Activated naive CD4-positive, alpha-beta T cell treated with anti-CD3 and anti-CD28 coated beads for 36 hours (primary cell): ENCODE data around the gene ALDH1A3. TPM values are rescaled to one million over a fixed set of nuclear protein-coding genes. Genes with fewer than 3 reads are reported as not detected.

Experiments used
- CTCF ChIA-PET: fragments of 350-600 bp; sonication (Branson Sonifier 250); formaldehyde crosslinking; loops from one replicate; lab custom pipeline; 2021; ENCODE audit warnings: antibody characterized with exemption; lab: Charles Lee
- DNase-seq: peaks from one replicate; pipeline ENCODE4 v3.0.0-alpha.2; 2020
- H3K27ac Mint-ChIP-seq: one replicate; pipeline ENCODE4 v1.8.0; 2021; ENCODE audit warnings: mild to moderate bottlenecking, mixed read lengths
- H3K27me3 Mint-ChIP-seq: one replicate; pipeline ENCODE4 v1.8.0; 2021; ENCODE audit warnings: low read depth, mixed read lengths
- H3K36me3 Mint-ChIP-seq: one replicate; pipeline ENCODE4 v1.8.0; 2021; ENCODE audit warnings: low read depth, mixed read lengths
- H3K4me1 Mint-ChIP-seq: one replicate; pipeline ENCODE4 v1.8.0; 2021; ENCODE audit warnings: low read depth, mixed read lengths
- H3K4me3 Mint-ChIP-seq: one replicate; pipeline ENCODE4 v1.8.0; 2021; ENCODE audit warnings: mild to moderate bottlenecking, moderate library complexity, mixed read lengths
- H3K9me3 Mint-ChIP-seq: one replicate; pipeline ENCODE4 v1.8.0; 2021; ENCODE audit warnings: mixed read lengths
- intact Hi-C: fragments of 100-400 bp; cut with micrococcal nuclease; formaldehyde crosslinking; loops from one replicate; pipeline ENCODE4 v1.15.1; 2023
- total RNA-seq, 2 experiments: library from RNA; stranded (reverse); gene quantifications; one replicate each; pipeline ENCODE4 v1.2.3, GENCODE V29; 2021

ALDH1A3 gene
- total RNA-seq, 2 experiments from 2014 or later = not detected

DNA sequence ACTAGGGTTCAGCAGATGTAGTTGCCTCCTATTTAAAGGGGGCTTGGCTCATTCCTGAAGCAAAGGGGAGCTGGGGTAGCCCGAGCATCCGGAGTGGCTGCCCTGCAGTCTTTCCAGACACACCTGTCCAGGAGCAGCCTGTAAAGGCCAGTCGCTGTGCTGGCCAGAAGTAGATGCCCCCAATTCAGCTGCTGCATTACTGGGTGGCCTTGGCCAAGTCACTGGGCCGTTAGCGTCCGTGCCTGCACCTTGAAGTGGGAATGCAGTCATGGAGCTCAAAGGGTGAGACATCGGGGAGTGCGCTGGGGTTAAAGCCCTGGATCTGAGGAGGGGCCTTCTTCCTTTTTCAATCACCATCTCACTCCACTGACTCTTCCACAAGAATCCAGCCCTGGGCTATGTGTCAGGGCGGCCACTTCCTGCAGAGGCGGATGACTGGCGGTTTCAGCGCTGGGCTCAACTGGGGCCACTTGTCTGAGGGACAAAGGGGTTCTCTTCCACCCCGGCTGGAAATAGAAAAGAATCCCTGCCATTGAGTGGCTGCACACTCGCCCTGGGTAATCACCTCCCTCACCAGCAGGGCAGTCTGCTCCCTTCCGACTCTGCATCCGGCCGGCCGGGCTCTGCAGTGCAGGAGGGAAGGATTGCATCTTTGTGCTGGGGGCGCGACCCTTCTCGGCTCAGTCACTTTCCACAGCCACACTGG, 11.8 kb downstream of the ALDH1A3 start:
- CTCF ChIA-PET = no interaction called here
- H3K27me3 Mint-ChIP-seq = peaks cover 54% of the 10 kb centered on the region

DNA sequence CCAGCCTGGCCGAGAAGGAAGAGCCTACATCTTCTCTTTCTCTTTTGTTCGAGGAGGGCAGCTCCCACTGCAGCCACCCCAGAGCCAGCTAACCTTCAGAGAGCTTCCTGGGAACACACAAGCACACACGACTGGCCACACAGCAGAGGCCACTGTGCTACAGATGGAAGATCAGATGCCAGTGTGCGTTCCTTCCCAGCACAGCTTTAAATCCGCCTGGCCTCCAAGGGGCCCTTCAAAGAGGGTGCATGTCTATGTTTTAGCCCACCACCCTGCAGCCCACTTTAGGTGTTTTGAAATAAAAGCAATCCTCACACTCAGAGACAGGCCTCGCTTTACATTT, 12.4 kb downstream of the ALDH1A3 start:
- Mint-ChIP-seq H3K36me3 (no peaks in the 10 kb centered on the region), H3K9me3 (no peaks in the 10 kb centered on the region), H3K4me1 (peaks cover 5% of the 10 kb centered on the region), H3K4me3 (no peak overlapping the region), H3K27me3 (peaks cover 51% of the 10 kb centered on the region), H3K27ac (no peak overlapping the region)
- CTCF ChIA-PET = no interaction called here
- no peak for DNase-seq
- intact Hi-C loops = no loop called here

More for the DNA sequence above, 11.8 kb downstream of the ALDH1A3 start:
- no peaks in the 10 kb centered on the region for H3K9me3 Mint-ChIP-seq
- no peaks in the 10 kb centered on the region for H3K36me3 Mint-ChIP-seq
- intact Hi-C loops = no loop called here
- no peak for DNase-seq
- H3K27ac Mint-ChIP-seq = no peak overlapping the region
- H3K4me1 Mint-ChIP-seq = peaks cover 5% of the 10 kb centered on the region
- H3K4me3 Mint-ChIP-seq = no peak overlapping the region

DNA sequence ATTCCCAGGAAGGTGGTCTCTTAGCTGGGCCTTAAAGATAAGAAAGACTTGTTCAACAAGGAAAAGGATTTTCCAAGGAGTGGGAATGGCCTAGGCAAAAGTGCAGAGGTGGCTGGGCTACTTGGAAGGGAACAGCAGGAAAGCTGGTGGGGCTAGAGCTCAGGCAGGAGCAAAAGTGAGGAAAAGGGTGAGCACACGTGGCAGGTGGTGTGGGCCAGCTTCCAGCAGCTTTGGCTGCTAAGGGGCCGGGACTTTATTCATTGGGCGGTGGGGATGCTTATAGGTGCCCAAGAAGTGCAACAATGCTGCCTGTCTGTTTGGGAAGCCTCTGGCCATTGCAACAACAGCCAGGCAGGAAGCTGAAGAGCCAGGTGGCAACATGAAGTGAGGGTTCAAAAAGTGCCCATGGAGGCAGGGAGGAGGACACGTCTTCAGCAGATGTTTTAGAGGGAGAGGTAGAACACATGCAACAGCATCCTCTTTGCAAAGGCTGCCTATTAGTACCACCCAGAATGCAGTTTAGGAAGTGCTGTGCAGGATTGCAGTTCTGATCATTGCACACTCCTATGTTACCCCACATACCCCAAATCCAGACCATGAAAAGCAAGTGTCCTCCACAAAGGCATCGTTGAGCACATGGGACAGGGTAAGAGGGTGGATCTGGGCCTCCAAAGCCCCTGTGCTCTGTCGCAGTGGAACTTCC, 13.8 kb downstream of the ALDH1A3 start:
- CTCF ChIA-PET = no interaction called here
- Mint-ChIP-seq H3K9me3 (no peaks in the 10 kb centered on the region), H3K4me3 (no peak overlapping the region), H3K27ac (no peak overlapping the region), H3K4me1 (peaks cover 5% of the 10 kb centered on the region), H3K36me3 (no peaks in the 10 kb centered on the region), H3K27me3 (peaks cover 49% of the 10 kb centered on the region)
- DNase-seq = no peak
- intact Hi-C loops = no loop called here

DNA sequence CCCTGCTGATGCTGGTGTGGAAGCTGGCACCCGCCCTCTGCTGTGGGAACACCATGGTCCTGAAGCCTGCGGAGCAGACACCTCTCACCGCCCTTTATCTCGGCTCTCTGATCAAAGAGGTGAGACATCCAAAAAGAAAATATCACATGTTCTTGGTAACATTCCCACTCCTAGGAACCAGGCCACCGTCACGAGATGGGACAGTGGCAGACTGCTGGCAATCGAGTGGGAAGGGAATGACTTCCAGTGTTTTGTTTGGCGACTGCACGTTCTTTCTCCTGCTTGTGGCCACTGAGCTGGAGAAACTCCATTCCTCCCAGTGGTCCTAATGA, 14.3 kb downstream of the ALDH1A3 start:
- Mint-ChIP-seq H3K4me1 (peaks cover 5% of the 10 kb centered on the region), H3K27me3 (peaks cover 45% of the 10 kb centered on the region), H3K4me3 (no peak overlapping the region), H3K9me3 (no peaks in the 10 kb centered on the region), H3K36me3 (no peaks in the 10 kb centered on the region), H3K27ac (no peak overlapping the region)
- intact Hi-C loops = no loop called here
- CTCF ChIA-PET = no interaction called here
- DNase-seq = no peak

DNA sequence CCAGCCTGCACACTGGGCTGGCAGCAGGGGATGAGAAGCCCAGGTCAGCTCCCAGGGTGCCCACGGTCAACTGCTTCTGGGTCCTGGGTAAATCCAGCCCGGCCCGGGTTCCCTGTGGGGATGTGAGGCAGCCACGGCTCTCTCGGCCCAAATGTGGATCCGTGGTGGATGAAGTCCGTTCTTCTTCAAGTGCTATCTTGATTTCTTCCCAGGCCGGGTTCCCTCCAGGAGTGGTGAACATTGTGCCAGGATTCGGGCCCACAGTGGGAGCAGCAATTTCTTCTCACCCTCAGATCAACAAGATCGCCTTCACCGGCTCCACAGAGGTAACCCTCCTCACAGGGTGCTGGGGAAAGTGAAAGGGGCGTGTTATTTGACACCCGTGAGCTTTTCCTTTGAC, 16.1 kb downstream of the ALDH1A3 start:
- Mint-ChIP-seq H3K27me3 (peaks cover 31% of the 10 kb centered on the region), H3K4me1 (no peaks in the 10 kb centered on the region), H3K27ac (no peak overlapping the region), H3K4me3 (no peak overlapping the region), H3K9me3 (no peaks in the 10 kb centered on the region), H3K36me3 (no peaks in the 10 kb centered on the region)
- CTCF ChIA-PET = interaction anchor here (0.6 to 0.9 kb wide), 2 partner anchors 23 to 1106 kb away, joined by 3 read pairs; no protein-coding TSS in a partner anchor
- intact Hi-C loops = no loop called here
- DNase-seq = no peak

DNA sequence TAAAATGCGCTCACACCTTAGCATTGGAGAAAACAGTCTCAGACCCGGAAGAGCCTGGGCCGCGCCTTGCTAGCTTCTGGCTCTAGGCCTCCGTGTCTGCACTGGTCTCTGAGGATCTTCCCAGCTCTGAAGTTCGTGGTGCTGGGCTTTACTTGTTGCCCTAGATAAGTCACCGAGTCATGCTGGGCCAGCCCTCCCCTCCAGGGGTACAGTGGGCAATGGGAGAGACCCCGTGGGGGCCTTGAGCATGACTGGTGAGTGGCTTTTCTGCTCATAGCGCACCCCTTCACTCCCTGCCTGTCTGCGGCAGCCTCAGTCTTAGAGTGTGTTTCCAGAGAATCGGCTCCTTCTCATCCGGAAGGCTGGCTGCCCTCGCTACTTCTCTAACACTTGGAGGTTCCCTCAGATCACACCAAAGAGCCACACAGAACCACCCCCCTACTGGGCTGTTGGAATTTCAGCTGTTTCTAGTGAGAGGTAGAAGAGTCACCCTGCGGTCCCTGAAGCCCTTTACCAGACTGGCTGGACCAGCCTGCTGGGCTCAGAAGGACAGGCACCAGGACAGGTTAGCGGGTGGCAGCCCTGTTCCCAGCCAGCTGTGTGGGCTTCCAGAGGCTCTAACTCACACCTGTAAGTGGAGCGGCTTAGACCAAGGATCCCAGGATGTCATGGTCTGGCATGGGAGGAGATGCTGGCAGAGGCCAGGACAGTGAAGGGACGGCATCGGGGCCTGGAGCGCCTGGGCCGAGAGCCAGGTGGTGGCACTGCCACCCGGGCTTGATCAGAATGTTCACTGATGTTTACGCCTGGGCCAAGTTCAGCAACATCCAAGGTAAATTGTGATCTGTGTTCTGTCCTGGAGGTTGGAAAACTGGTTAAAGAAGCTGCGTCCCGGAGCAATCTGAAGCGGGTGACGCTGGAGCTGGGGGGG, 17.9 kb downstream of the ALDH1A3 start:
- Mint-ChIP-seq H3K36me3 (no peaks in the 10 kb centered on the region), H3K27me3 (peaks cover 18% of the 10 kb centered on the region), H3K27ac (no peak overlapping the region), H3K4me3 (no peak overlapping the region), H3K9me3 (no peaks in the 10 kb centered on the region), H3K4me1 (no peaks in the 10 kb centered on the region)
- CTCF ChIA-PET = no interaction called here
- no peak for DNase-seq
- intact Hi-C loops = no loop called here

DNA sequence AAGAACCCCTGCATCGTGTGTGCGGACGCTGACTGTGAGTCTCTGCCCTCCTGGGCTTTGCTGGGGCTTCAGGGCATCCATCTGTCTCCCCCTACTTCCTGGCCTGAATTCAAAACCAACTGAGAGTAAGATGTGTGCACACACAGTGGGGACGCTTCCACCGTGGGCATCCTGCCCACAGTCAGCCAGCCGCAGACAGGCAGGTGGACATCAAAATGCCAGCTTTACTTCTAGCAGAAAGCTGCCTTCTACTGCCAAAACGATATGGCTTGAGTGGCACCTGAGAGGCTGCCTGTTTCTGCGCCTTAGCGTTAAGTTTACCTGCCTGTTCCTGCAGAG, 18.5 kb downstream of the ALDH1A3 start:
- no peak overlapping the region for H3K4me3 Mint-ChIP-seq
- no peaks in the 10 kb centered on the region for H3K36me3 Mint-ChIP-seq
- peaks cover 14% of the 10 kb centered on the region for H3K27me3 Mint-ChIP-seq
- CTCF ChIA-PET = no interaction called here
- no peaks in the 10 kb centered on the region for H3K4me1 Mint-ChIP-seq
- no peaks in the 10 kb centered on the region for H3K9me3 Mint-ChIP-seq
- intact Hi-C loops = no loop called here
- DNase-seq = no peak
- no peak overlapping the region for H3K27ac Mint-ChIP-seq

DNA sequence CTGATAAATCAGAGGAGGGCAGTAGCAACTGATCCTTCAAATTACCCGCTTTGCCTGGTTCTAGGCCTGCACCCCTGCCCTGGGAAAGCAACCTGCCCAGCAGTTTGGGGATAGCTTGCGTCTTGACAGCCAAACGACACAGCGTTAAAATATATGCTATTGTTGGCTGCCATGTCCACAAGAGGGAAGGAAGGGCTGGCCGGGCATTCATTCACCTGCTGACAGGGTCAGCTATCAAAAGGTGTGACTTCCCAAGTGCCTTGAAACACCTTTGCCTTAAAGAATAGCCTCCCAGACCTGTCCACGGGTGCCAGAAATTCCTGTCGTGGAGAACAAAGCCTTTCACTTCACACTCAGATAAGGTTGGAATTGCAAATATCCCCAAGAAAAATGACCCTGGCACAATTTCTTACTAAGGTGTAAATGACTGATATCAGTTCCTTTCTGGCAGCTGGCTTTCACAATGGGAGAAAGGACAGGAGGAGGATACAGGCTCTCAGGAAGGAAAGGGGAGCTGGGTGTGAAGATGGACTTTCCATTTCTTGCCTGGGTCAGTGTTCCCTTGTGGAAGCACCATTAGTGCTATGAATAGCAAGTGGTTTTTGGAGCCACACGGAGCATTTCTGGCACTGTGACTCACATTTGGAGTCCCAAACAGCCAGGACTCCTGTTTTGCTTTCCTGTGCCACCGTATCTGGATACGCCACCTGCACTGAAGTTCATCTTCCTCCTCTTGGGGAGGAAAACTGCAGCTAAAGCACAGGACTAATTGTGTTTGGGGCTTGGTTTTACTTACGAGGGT, 19.2 kb downstream of the ALDH1A3 start:
- Mint-ChIP-seq H3K36me3 (no peaks in the 10 kb centered on the region), H3K4me1 (no peaks in the 10 kb centered on the region), H3K27ac (no peak overlapping the region), H3K9me3 (no peaks in the 10 kb centered on the region), H3K27me3 (peaks cover 8% of the 10 kb centered on the region), H3K4me3 (no peak overlapping the region)
- intact Hi-C loops = no loop called here
- CTCF ChIA-PET = no interaction called here
- no peak for DNase-seq

DNA sequence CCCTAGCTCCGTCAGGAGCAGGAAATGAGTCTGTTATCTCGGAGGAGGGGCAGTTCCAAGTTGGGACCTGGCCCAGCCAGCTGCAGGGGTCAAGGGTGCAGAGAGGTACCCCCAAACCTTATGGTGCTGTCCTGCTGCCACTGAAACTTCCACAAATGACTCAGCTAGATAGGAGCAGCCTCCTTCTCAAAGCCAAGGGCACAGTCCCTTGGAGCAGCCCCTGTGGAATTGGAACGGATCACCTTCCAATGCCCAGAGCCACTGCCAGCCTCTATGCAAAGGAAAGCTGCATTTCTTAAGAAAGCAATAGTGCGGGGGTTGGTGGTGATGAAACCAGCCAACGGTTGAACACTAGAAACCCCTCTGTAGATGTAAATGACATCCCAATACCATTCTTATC, 20.0 kb downstream of the ALDH1A3 start:
- Mint-ChIP-seq H3K4me3 (no peak overlapping the region), H3K36me3 (no peaks in the 10 kb centered on the region), H3K27ac (no peak overlapping the region), H3K4me1 (no peaks in the 10 kb centered on the region), H3K9me3 (no peaks in the 10 kb centered on the region), H3K27me3 (peaks cover 5% of the 10 kb centered on the region)
- DNase-seq = no peak
- CTCF ChIA-PET = no interaction called here
- intact Hi-C loops = no loop called here

DNA sequence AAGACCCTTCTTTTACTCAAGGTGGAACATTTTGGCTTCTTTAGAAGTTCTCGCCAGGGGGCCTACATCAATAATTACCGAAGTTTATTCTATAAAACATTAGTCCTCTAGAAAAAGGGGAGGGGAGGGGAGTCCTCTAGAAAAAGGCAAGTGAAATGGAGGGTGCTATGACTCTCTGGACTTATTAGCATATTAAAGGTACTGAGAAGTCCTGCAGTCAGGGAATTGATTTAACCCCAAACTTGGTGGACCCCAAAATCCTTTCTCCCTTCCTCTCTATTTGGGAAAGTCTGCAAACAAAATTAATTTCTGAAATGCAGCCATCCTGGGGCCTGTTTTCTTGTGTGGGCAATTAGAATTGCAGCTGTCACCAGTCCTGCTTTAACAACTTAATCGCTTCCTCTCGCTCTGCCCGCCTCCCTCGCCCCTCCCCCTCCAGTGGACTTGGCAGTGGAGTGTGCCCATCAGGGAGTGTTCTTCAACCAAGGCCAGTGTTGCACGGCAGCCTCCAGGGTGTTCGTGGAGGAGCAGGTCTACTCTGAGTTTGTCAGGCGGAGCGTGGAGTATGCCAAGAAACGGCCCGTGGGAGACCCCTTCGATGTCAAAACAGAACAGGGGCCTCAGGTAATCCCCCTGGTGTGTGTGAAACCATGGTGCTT, 20.6 kb downstream of the ALDH1A3 start:
- Mint-ChIP-seq H3K4me1 (no peaks in the 10 kb centered on the region), H3K4me3 (no peak overlapping the region), H3K27ac (no peak overlapping the region), H3K36me3 (no peaks in the 10 kb centered on the region), H3K9me3 (no peaks in the 10 kb centered on the region), H3K27me3 (peaks cover 3% of the 10 kb centered on the region)
- DNase-seq = no peak
- CTCF ChIA-PET = no interaction called here
- intact Hi-C loops = no loop called here

DNA sequence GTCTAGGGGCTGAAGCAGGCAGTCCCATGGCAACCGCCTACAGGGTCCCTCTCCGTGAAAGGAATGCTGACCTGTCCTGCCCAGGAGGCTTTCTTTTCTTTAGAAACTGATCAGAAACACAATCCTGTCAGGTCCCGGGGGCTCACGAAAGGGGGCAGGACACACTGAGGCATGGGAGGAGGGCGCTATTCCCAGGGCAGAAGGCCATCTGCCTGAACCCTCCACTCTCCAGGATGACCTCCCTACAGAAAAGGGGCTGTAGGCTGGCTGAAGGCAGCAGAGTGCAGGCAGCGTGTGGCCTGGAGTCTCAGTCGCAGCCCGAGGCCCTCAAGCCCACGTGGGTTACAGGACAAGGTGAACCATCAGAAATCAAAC, 21.2 kb downstream of the ALDH1A3 start:
- Mint-ChIP-seq H3K9me3 (no peaks in the 10 kb centered on the region), H3K4me3 (no peak overlapping the region), H3K36me3 (no peaks in the 10 kb centered on the region), H3K27ac (no peak overlapping the region), H3K27me3 (peaks cover 3% of the 10 kb centered on the region), H3K4me1 (no peaks in the 10 kb centered on the region)
- intact Hi-C loops = no loop called here
- CTCF ChIA-PET = no interaction called here
- DNase-seq = no peak

DNA sequence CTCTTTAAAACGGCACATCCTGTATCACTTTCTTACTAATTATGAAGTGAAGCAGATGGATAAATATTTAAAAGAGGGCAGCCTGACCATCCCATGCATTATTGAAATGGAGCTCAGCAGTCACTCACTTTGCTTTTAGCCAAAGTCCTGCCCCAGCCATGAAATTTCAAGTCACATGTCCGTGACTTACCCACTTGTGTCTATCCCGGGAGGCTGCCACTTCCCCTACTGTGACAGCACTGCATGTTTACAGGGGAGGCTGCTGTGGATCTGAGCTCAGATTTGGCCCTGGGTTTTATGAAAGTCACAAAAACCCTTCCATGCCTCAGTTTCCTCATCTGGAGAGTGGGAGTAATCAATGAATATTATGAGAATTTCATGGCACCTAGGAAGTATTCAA, 21.7 kb downstream of the ALDH1A3 start:
- H3K27ac Mint-ChIP-seq = no peak overlapping the region
- intact Hi-C loops = no loop called here
- H3K27me3 Mint-ChIP-seq = peaks cover 3% of the 10 kb centered on the region
- CTCF ChIA-PET = no interaction called here
- no peaks in the 10 kb centered on the region for H3K9me3 Mint-ChIP-seq
- no peaks in the 10 kb centered on the region for H3K36me3 Mint-ChIP-seq
- no peaks in the 10 kb centered on the region for H3K4me1 Mint-ChIP-seq
- no peak for DNase-seq
- H3K4me3 Mint-ChIP-seq = no peak overlapping the region
